RWPE2 (cell line): Measurements from ENCODE around the gene HOXD3.

Experiments
- ATAC-seq: fragments of 200-7000 bp; cut with Tn5 transposase; 3 replicates; pipeline ENCODE4 v1.9.1; 2021; ENCODE audit warnings: low read depth
- DNase-seq: peaks from one replicate; pipeline ENCODE4 v3.0.0-alpha.2; 2020; ENCODE audit warnings: low spot score
- H3K27ac ChIP-seq: fragments of 450-650 bp; 2 replicates; pipeline ENCODE4 v1.5.1; 2017; ENCODE audit warnings: mild to moderate bottlenecking; ENCODE audit not compliant: poor library complexity, severe bottlenecking
- H3K27me3 ChIP-seq: fragments of 250-450 bp; sonication (Bioruptor Pico); 2 replicates; pipeline ENCODE4 v1.5.1; 2021; ENCODE audit warnings: mild to moderate bottlenecking, moderate library complexity; ENCODE audit not compliant: insufficient read depth, poor library complexity, severe bottlenecking
- H3K36me3 ChIP-seq: fragments of 250-450 bp; sonication (Bioruptor Pico); 2 replicates; pipeline ENCODE4 v1.5.1; 2020; ENCODE audit warnings: low read depth, mild to moderate bottlenecking, moderate library complexity
- H3K4me1 ChIP-seq: fragments of 250-450 bp; sonication (Bioruptor Pico); 2 replicates; pipeline ENCODE4 v1.5.1; 2021; ENCODE audit warnings: mild to moderate bottlenecking, moderate library complexity; ENCODE audit not compliant: insufficient read depth, poor library complexity, severe bottlenecking
- H3K4me3 ChIP-seq: fragments of 250-450 bp; sonication (Bioruptor Pico); 2 replicates; pipeline ENCODE4 v1.5.1; 2021; ENCODE audit warnings: mild to moderate bottlenecking, moderate library complexity; ENCODE audit not compliant: severe bottlenecking
- H3K9me3 ChIP-seq: fragments of 250-450 bp; sonication (Bioruptor Pico); 2 replicates; pipeline ENCODE4 v1.5.1; 2021; ENCODE audit warnings: mild to moderate bottlenecking, moderate library complexity; ENCODE audit not compliant: severe bottlenecking
- TF ChIP-seq, protein P1 (sequence below): fragments of 450-650 bp; IDR thresholded peaks from one replicate; pipeline ENCODE4 v1.5.1; 2017; ENCODE audit warnings: mild to moderate bottlenecking, moderate library complexity; ENCODE audit not compliant: poor library complexity, severe bottlenecking

HOXD3 gene

GRCh38 chr2:176181551-176181950 lies 24.4 kb downstream of the HOXD3 start:
- no peaks in the 10 kb centered on the region for H3K9me3 ChIP-seq
- no peak overlapping the region for H3K4me3 ChIP-seq
- H3K4me1 ChIP-seq: peaks cover 5% of the 10 kb centered on the region
- no peak for ATAC-seq
- H3K27ac ChIP-seq: no peak overlapping the region
- no peaks in the 10 kb centered on the region for H3K27me3 ChIP-seq
- no peak for DNase-seq
- TF ChIP-seq, protein P1, sequence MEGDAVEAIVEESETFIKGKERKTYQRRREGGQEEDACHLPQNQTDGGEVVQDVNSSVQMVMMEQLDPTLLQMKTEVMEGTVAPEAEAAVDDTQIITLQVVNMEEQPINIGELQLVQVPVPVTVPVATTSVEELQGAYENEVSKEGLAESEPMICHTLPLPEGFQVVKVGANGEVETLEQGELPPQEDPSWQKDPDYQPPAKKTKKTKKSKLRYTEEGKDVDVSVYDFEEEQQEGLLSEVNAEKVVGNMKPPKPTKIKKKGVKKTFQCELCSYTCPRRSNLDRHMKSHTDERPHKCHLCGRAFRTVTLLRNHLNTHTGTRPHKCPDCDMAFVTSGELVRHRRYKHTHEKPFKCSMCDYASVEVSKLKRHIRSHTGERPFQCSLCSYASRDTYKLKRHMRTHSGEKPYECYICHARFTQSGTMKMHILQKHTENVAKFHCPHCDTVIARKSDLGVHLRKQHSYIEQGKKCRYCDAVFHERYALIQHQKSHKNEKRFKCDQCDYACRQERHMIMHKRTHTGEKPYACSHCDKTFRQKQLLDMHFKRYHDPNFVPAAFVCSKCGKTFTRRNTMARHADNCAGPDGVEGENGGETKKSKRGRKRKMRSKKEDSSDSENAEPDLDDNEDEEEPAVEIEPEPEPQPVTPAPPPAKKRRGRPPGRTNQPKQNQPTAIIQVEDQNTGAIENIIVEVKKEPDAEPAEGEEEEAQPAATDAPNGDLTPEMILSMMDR: no peak
- H3K36me3 ChIP-seq: no peaks in the 10 kb centered on the region

- TF ChIP-seq, protein P1: no peak
- Histone ChIP-seq H3K4me3 (no peak overlapping the region), H3K27ac (no peak overlapping the region), H3K27me3 (no peaks in the 10 kb centered on the region), H3K4me1 (peaks cover 5% of the 10 kb centered on the region), H3K36me3 (no peaks in the 10 kb centered on the region), H3K9me3 (no peaks in the 10 kb centered on the region)
- no peak for DNase-seq
- no peak for ATAC-seq
Measured at GRCh38 chr2:176182671-176183070, 25.6 kb downstream of the HOXD3 start.

GRCh38 chr2:176184749-176185148 lies 27.6 kb downstream of the HOXD3 start:
- ATAC-seq: no peak
- TF ChIP-seq, protein P1: no peak
- no peak overlapping the region for H3K4me3 ChIP-seq
- H3K36me3 ChIP-seq: no peaks in the 10 kb centered on the region
- no peak overlapping the region for H3K27ac ChIP-seq
- H3K27me3 ChIP-seq: peaks cover 6% of the 10 kb centered on the region
- no peak for DNase-seq
- H3K9me3 ChIP-seq: no peaks in the 10 kb centered on the region
- H3K4me1 ChIP-seq: no peaks in the 10 kb centered on the region

- H3K4me1 ChIP-seq: no peaks in the 10 kb centered on the region
- no peak for DNase-seq
- no peaks in the 10 kb centered on the region for H3K9me3 ChIP-seq
- peaks cover 7% of the 10 kb centered on the region for H3K27me3 ChIP-seq
- TF ChIP-seq, protein P1: no peak
- H3K36me3 ChIP-seq: no peaks in the 10 kb centered on the region
- no peak overlapping the region for H3K27ac ChIP-seq
- no peak for ATAC-seq
- no peak overlapping the region for H3K4me3 ChIP-seq
Measured at GRCh38 chr2:176186024-176186423, 28.9 kb downstream of the HOXD3 start.

- H3K27ac ChIP-seq: no peak overlapping the region
- H3K4me1 ChIP-seq: no peaks in the 10 kb centered on the region
- TF ChIP-seq, protein P1: no peak
- no peak for ATAC-seq
- H3K9me3 ChIP-seq: no peaks in the 10 kb centered on the region
- no peak for DNase-seq
- no peaks in the 10 kb centered on the region for H3K36me3 ChIP-seq
- H3K4me3 ChIP-seq: peak overlapping the region; percentile 46
- H3K27me3 ChIP-seq: peaks cover 7% of the 10 kb centered on the region
Measured at GRCh38 chr2:176187200-176187898, 30.2 kb downstream of the HOXD3 start.
